HT1080 (cell line): ENCODE measurements around the gene CACNA1C. TPM values are rescaled to one million over a fixed set of nuclear protein-coding genes. Genes with fewer than 3 reads are reported as not detected.

Experiments
- DNase-seq: peaks from one replicate; pipeline ENCODE4 v3.0.0-alpha.2; 2015; ENCODE audit warnings: low read depth
- polyA plus RNA-seq, 2 experiments: library from polyadenylated mRNA; depleted of rRNA; stranded (reverse); fragments of >200 nt; gene quantifications; 2 replicates each; pipeline ENCODE4 v1.2.3, GENCODE V29; 2015
- total RNA-seq: library from RNA; depleted of rRNA; stranded (reverse); fragments of >200 nt; shearing (Covaris generic); gene quantifications from 2 replicates; pipeline ENCODE4 v1.2.3, GENCODE V29; 2014; rRNA removed

The CACNA1C gene
- not detected in 2 replicates for total RNA-seq
- polyA plus RNA-seq (2015; cell fraction: cytosol; rRNA removed), result not detected in 2 replicates
- polyA plus RNA-seq (2015; cell fraction: nucleus; rRNA removed), result 0.02 and 0.18 TPM in 2 replicates

- no peak for DNase-seq
Observed at GRCh38 chr12:2052826-2053678, at the start of gene CACNA1C. CACNA1C (plus strand) TSS chr12:2052987; CDS start chr12:2053563, 576 bp downstream.

DNA sequence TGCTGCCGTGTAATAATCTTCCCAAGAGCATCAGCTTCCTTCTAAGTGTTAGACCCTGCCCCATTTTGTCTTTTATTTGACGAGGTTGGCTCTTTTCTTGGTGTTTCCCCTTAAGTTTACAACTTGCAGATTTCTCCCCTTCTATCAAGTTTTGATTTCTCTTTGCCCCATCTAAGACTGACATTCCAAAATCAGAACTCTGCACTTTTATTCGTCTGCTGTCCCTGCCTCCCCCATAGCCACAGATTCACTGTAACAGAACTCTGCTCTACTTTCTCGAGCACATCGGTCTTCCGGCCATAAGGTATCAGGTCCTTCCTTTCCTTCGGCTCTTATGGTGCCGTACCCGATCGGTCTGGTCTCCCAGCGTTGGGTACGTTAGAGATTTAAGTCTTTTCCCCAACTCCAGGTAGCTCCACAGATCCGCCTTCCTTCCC lies 49.1 kb upstream of the CACNA1C start:
- DNase-seq, result no peak

GRCh38 chr12:2004113-2004929 lies 48.5 kb upstream of the CACNA1C start, which contains the start of gene DCP1B:
DCP1B (minus strand) TSS chr12:2004457; CDS start chr12:2004431, 26 bp downstream.
- peak; percentile 97 for DNase-seq

DNA sequence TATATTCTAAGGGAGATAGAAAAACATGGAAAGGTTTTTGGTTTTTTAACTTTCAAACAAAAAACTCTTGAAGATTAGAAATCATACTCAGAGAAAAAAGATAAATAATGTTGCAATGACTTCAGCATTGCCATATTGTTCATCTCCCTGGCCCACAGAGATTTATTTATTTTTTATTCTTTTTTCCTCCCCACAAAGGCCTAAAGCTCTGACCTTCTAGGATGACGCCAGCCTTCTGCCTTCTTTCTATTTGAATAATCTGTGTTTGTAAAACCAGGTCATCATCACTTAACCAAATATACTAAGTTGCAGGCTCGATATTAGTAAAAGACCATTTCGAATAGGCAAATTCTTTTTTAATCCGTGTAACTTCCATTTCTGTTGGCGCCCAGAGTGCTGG lies 44.1 kb upstream of the CACNA1C start:
- no peak for DNase-seq

GRCh38 chr12:2009623-2010022 lies 43.2 kb upstream of the CACNA1C start:
- DNase-seq, result no peak

- DNase-seq, result no peak
Observed at GRCh38 chr12:2011643-2012607, 40.9 kb upstream of the CACNA1C start.

DNA sequence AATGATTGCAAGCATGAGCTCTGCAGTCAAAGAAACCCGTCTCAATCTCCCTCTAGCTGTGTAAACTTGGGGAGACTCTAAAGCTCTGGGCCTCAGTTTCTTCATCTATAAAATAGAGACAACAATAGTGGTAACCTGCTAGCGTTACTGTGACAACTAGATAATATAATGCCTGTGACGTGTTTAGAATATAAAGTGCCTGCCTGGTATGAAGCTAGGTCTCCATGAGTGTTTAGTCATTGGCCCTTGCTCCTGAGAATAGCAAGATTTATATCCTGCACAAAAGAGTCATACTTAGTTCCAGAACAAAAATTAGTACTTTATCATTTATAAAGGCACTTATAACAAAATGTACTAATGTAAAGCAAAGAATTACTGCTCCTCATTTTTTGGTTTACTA lies 39.7 kb upstream of the CACNA1C start:
- DNase-seq, result no peak

GRCh38 chr12:2013527-2014223 lies 39.1 kb upstream of the CACNA1C start:
- DNase-seq, result no peak

DNA sequence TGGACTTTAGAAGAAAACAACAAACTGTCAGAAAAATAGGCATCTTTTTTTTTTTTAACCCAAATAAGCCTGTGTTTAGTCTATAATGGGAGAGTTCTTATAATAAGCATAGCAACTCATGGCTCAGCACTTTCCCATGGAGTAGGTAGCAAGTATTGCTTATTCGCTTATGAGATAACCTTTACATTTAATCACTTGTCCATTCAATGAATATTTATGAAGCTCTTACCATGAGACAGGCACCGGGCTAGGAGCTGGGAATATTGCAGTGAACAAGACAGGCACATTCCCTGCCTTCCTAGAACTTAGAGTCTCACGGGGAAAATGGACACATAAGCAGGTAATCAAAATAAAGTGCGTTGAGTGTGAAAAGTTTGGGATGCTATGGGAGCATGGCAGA lies 38.6 kb upstream of the CACNA1C start:
- no peak for DNase-seq

- DNase-seq, result no peak
Observed at GRCh38 chr12:2016862-2017545, 35.8 kb upstream of the CACNA1C start.

GRCh38 chr12:2017546-2018337 lies 35.0 kb upstream of the CACNA1C start:
- no peak for DNase-seq

DNA sequence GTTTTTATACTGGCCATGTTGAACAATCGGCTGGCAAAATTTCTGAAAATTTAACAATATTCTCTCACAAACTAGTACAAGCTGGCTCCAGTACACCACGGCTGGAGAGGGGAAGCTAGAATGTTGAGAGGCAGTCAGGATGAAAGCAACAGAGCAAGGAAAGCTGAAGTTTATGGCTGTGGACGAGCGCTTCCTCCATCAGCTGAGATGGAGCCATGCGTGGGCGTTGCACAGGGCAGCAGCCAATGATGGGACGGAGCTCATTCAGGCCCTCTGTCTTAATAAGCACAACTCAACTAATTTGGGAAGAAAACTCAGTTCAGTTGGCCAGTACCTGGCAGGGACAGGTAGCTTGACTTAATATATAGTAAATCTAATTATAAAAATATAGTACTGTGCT lies 34.4 kb upstream of the CACNA1C start:
- no peak for DNase-seq

- no peak for DNase-seq
Observed at GRCh38 chr12:2019126-2019525, 33.7 kb upstream of the CACNA1C start.

DNA sequence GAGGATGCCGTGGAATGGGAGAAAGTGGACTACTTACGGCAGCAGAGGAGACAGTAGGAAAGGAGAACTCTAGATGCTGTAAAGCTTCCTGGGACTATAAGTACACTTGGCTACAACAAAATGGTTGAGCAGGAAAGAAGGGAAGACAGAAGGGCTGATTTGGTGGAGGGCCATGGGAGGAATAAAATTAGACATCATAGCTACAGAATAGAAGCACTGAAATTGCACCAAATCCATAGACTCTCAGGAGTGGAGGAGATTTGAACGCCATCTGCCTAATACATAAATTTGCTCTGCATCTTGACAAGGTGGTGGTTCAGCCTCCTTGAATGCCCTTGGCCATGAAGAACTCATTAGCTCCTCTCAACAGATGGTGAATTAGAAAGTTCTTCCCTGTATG lies 32.3 kb upstream of the CACNA1C start:
- DNase-seq, result no peak

GRCh38 chr12:2023365-2023764 lies 29.4 kb upstream of the CACNA1C start:
- DNase-seq, result no peak

DNA sequence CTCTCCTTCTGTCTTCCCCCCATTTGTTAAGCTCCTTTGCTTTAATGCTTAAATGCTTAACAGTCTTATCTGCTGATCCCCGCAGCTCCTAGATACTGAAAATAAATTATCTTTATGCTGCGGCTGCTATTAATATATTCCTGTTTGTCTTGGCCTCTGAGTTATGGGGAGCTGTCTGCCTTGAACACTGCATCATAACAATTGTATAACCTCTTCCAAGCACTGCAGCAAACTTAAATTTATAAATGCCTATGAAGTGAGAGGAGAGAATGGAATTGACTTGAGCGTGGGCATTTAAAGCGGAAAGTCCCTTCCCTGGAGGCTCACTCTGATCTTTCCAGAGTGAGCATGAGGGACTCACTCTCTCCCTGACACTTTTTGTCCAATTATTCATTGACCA lies 25.4 kb upstream of the CACNA1C start:
- no peak for DNase-seq

DNA sequence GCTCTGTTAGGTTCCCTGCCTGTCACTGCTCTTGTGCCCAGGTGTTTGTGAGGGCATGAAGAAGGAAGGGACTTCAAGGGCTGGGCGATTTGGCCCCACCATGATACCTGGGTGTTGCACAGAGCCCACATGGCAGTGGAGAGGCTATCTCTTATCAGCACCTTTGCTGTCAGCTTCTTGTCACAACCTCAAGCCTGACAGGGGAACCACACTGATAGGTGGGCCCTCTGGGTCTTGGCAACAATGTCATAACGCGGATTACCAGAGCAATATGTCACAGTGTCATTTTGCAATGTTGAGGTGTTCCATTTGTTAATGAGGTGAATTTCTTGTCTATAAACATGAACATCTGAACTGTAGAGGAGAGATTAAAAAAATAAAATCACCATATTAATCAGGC lies 22.9 kb upstream of the CACNA1C start:
- DNase-seq, result no peak

DNA sequence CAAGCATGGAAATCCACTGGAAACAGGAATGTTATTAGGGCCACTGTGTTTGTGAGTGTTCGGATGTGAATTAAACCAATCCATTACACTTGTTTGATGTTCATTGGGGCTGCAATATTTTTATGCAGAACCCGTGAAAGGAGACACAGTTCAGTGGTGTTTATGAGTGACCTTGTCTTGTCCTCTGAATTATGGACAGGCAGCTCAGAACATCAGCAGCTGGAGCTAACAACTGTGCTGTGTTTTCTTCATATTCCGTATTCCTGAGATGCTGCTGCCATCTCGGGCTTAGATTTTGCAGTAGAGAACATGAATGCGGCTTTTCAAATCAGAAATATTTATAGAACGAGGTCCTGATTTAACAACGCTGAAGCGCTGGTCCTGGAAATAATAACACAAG lies 20.3 kb upstream of the CACNA1C start:
- DNase-seq, result no peak
